Mesodermal cell (in vitro differentiated cells): ENCODE data around the gene CDC42EP1.
A peak's percentile ranks its signal among the peaks of the same experiment; 100 is the strongest.

Experiments used
- H3K27ac ChIP-seq: 2 replicates; pipeline ENCODE4 v1.7.0; 2013; ENCODE audit warnings: mild to moderate bottlenecking, low read depth, low read length, moderate library complexity; ENCODE audit not compliant: severe bottlenecking
- H3K36me3 ChIP-seq: 2 replicates; pipeline ENCODE4 v1.7.1; 2013; ENCODE audit warnings: mild to moderate bottlenecking, low read length, moderate library complexity; ENCODE audit not compliant: control insufficient read depth, insufficient read depth
- H3K4me1 ChIP-seq: one replicate; pipeline ENCODE4 v1.7.1; 2013; ENCODE audit warnings: mild to moderate bottlenecking, low read length; ENCODE audit not compliant: insufficient read depth, control insufficient read depth, poor library complexity, severe bottlenecking
- H3K4me3 ChIP-seq: 2 replicates; pipeline ENCODE4 v1.7.0; 2013; ENCODE audit warnings: low read length, control low read depth, mild to moderate bottlenecking; ENCODE audit not compliant: insufficient read depth, poor library complexity, severe bottlenecking; ENCODE audit errors: extremely low read depth
- H3K9me3 ChIP-seq: 2 replicates; pipeline ENCODE4 v1.7.1; 2013; ENCODE audit warnings: mild to moderate bottlenecking, low read length, moderate library complexity; ENCODE audit not compliant: control insufficient read depth
- WGBS, 2 experiments: methylation state at CpG; one replicate each; pipeline ENCODE4 v1.1.5; 2013; ENCODE audit warnings: missing lambda C conversion rate in 2 of 2; ENCODE audit not compliant: insufficient coverage in 2 of 2; 5-methylcytosine and 5-hydroxymethylcytosine counted together

CDC42EP1 gene

GRCh38 chr22:37561212-37562048 lies 1.1 kb downstream of the CDC42EP1 start:
- Histone ChIP-seq H3K36me3 (peaks cover 31% of the 10 kb centered on the region), H3K4me1 (peaks cover 50% of the 10 kb centered on the region), H3K27ac (peak overlapping the region; percentile 97), H3K9me3 (no peaks in the 10 kb centered on the region), H3K4me3 (peak overlapping the region; percentile 77)
- WGBS, 2 experiments, result 1% methylated on average over 50 to 53 of the region's 56 CpGs

DNA sequence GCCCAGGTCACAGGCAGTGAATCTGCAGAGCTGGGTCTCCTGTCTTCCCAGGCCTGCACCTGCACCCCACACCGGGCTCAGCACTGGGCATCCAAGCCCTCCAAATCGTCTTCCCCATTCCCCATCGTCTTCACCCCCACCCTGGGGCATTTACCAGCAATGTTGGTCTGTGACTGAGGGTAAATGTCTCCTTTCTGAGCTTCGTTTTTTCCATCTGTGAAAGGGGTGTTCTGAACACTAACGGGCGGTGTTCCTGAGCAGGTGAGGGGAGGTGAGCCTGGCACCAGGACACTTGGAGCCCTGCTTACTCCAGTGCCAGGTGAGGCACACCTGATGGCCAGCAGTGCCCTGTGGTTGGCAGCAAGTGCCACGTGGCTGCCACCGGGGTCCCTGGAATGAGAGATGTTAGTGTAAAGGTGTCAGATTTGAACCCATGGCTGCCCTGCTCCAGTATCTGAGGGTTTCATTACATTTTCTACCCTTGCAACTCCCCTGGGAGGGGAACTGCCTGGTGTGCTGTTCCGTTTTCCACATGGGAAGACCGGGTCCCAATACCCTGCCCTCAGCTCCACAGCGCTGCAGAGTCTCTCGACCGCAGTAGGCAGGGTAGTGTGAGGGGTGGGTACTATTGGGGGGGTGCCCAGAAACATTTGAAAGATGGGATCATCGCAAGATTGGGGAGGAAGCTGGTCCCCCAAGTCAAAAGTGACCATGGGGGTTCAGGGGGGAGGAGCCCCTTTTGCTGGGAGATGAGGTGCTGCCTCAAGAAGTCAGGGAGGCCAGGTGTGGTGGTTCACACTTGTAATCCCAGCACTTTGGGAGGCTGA lies 2.0 kb downstream of the CDC42EP1 start:
- Histone ChIP-seq H3K27ac (peak overlapping the region; percentile 97), H3K4me3 (peak overlapping the region; percentile 77), H3K4me1 (peaks cover 50% of the 10 kb centered on the region), H3K36me3 (peaks cover 40% of the 10 kb centered on the region), H3K9me3 (no peaks in the 10 kb centered on the region)
- WGBS, 2 experiments, result 91 to 93% methylated on average over 5 to 9 of the region's 14 CpGs

DNA sequence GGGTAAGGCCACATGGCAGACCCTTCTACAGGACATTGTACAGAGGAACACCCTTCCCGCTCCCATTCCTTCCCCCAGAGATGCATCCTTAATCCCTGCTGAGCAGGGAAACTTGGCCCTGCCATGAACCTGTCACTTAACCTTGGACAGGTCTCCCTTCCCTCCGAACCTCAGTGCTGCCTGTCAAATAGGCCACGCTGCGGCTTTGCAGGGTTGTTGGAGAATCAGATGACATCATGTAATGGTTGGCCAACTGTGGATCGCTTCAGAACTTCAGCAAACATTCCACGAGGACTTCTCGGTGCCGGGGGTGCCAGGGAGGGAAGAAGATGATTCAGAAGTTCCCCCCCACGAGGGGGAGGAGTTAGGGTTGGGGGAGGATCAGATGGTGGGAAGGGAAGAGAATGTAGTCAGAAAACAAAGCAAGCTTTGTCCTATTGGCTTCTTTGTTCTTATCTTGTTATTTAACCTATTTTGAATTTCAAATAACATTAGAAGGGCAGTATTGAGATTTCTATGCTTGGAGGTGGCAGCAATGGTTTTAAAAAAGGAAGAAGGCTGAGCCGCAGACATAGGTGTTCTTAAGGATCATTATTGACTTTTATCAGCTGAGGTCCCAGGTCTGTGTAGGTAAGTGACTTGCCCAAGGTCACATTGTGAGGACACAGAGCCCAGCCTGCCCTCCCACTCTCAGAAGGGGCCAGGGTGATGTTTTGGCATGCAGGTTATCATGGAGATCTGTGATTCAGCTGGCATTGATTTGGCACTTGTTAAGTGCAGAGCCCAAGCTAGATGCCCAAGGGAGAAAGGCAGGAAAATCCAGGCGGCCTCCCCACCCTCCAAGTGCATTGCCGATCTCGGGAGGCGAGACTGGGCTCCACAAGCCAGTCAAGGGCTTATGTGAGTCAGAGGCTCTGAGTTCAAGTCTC lies 3.1 kb downstream of the CDC42EP1 start:
- 69 to 70% methylated on average over 8 to 10 of the region's 14 CpGs for WGBS, 2 experiments
- H3K27ac ChIP-seq, result peak overlapping the region; percentile 97
- H3K36me3 ChIP-seq, result peaks cover 51% of the 10 kb centered on the region
- no peaks in the 10 kb centered on the region for H3K9me3 ChIP-seq
- H3K4me1 ChIP-seq, result peaks cover 59% of the 10 kb centered on the region
- peak overlapping the region; percentile 77 for H3K4me3 ChIP-seq

DNA sequence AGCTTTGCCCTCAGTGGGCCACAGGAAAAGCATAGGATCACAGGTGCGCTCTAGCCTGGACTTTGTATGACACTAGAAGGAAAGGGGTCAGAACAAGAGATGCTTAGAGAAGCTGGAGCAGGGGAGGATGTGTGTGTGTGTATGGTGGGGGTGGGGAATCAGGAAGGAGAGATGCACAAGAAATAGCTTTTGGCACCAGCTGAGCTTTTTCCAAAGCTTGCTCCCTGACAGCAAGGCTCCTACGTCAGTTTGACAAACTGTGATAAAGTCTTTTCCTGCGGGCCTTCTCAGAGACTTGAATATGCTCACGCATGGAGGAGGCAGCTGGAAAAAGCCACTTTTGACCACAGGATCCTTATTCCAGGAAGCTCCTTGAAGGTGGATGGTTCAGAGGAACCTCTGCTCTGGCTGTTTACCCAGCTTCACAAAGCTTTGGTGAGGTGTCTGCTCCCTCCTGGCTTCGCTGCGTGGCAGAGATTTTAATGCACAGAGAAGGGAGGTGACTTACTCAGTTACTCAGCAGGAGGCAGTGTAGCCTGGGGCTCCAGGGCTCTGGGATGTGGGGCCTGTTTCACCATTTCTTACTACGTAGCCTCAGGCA lies 3.9 kb downstream of the CDC42EP1 start:
- WGBS, 2 experiments, result 89 to 94% methylated on average over 5 to 7 of the region's 7 CpGs
- peaks cover 62% of the 10 kb centered on the region for H3K4me1 ChIP-seq
- peaks cover 59% of the 10 kb centered on the region for H3K36me3 ChIP-seq
- no peaks in the 10 kb centered on the region for H3K9me3 ChIP-seq
- peak overlapping the region; percentile 97 for H3K27ac ChIP-seq
- H3K4me3 ChIP-seq, result no peak overlapping the region

- H3K4me3 ChIP-seq, result no peak overlapping the region
- no peaks in the 10 kb centered on the region for H3K9me3 ChIP-seq
- peaks cover 56% of the 10 kb centered on the region for H3K4me1 ChIP-seq
- no peak overlapping the region for H3K27ac ChIP-seq
- WGBS, 2 experiments, result 95 to 96% methylated on average over 17 of the region's 17 CpGs
- H3K36me3 ChIP-seq, result peaks cover 60% of the 10 kb centered on the region
Measured at GRCh38 chr22:37565830-37566229, 5.5 kb downstream of the CDC42EP1 start.

DNA sequence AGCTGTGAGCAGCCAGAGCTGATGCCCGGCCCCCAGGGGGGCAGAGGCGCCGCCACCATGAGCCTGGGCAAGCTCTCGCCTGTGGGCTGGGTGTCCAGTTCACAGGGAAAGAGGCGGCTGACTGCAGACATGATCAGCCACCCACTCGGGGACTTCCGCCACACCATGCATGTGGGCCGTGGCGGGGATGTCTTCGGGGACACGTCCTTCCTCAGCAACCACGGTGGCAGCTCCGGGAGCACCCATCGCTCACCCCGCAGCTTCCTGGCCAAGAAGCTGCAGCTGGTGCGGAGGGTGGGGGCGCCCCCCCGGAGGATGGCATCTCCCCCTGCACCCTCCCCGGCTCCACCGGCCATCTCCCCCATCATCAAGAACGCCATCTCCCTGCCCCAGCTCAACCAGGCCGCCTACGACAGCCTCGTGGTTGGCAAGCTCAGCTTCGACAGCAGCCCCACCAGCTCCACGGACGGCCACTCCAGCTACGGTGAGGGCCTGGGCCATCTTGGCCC lies 6.1 kb downstream of the CDC42EP1 start:
- 95 to 97% methylated on average over 20 to 23 of the region's 28 CpGs for WGBS, 2 experiments
- H3K4me3 ChIP-seq, result no peak overlapping the region
- H3K27ac ChIP-seq, result no peak overlapping the region
- peaks cover 56% of the 10 kb centered on the region for H3K4me1 ChIP-seq
- H3K36me3 ChIP-seq, result peaks cover 60% of the 10 kb centered on the region
- no peaks in the 10 kb centered on the region for H3K9me3 ChIP-seq

GRCh38 chr22:37566903-37567798 lies 6.9 kb downstream of the CDC42EP1 start:
- H3K4me1 ChIP-seq, result peaks cover 52% of the 10 kb centered on the region
- no peak overlapping the region for H3K27ac ChIP-seq
- peaks cover 56% of the 10 kb centered on the region for H3K36me3 ChIP-seq
- H3K9me3 ChIP-seq, result no peaks in the 10 kb centered on the region
- H3K4me3 ChIP-seq, result no peak overlapping the region
- WGBS, 2 experiments, result 68 to 70% methylated on average over 16 of the region's 16 CpGs

- WGBS, 2 experiments, result 93 to 96% methylated on average over 10 to 12 of the region's 15 CpGs
- Histone ChIP-seq H3K36me3 (peaks cover 50% of the 10 kb centered on the region), H3K9me3 (no peaks in the 10 kb centered on the region), H3K4me1 (peaks cover 44% of the 10 kb centered on the region), H3K27ac (no peak overlapping the region), H3K4me3 (no peak overlapping the region)
Measured at GRCh38 chr22:37568012-37568411, 7.7 kb downstream of the CDC42EP1 start.

DNA sequence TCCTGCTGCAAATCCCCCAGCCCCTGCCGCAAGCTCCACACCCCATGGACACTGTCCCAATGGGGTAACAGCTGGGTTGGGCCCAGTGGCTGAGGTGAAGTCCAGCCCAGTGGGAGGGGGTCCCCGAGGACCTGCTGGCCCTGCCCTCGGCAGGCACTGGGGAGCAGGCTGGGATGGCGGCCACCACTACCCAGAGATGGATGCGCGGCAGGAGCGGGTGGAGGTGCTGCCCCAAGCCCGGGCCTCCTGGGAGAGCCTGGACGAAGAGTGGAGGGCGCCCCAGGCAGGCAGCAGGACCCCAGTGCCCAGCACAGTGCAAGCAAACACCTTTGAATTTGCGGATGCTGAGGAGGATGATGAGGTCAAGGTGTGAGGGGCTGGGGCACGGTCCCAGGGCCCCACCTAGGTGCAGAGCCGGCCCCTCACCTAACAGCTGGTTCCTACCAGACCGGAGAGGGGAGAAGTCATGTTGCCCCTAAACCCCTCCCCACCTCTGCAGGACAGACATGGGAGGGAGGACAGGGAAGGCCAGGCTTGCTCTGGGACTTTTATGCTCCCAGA lies 8.2 kb downstream of the CDC42EP1 start:
- 97 to 98% methylated on average over 10 of the region's 14 CpGs for WGBS, 2 experiments
- H3K4me3 ChIP-seq, result no peak overlapping the region
- H3K36me3 ChIP-seq, result peaks cover 48% of the 10 kb centered on the region
- peak overlapping the region; percentile 29 for H3K27ac ChIP-seq
- no peaks in the 10 kb centered on the region for H3K9me3 ChIP-seq
- peaks cover 40% of the 10 kb centered on the region for H3K4me1 ChIP-seq
